ENCODE data around the gene MYO3B. TPM values are rescaled to one million over a fixed set of nuclear protein-coding genes. Genes with fewer than 3 reads are reported as not detected.

Gene MYO3B
- total and polyA plus RNA-seq, 2 donors (not counting 1 experiment from before 2014, with no cell fraction given), result not detected

DNA sequence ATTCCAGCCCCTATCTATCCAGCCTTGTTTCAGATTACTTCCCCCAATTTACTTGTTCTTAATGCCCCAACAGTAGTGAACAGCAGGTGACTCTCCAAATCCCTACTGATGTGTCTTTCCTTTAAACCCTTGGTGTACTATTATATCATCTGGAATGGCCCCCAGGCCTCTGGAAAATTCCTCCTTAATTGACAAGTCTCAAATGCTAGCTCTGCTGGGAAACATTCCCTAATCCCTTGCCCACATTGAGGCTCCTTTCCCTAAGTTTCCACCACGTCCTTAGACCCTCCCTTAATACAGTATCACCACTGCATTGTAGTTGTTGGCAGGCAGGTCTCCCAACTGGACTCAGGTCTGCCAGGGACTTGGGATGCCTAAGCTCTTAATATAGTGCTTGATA is 41.0 kb downstream of the MYO3B start:
- DNase-seq (no peak), ATAC-seq (ENCODE audit: low read depth) (no peak)
- intact Hi-C loops (cut with micrococcal nuclease), result no loop called here
- no peaks in the 10 kb centered on the region for H3K9me3 Mint-ChIP-seq (ENCODE audit: insufficient read depth)
- no peaks in the 10 kb centered on the region for H3K4me1 Mint-ChIP-seq
- no peak overlapping the region for H3K27ac ChIP-seq (ENCODE audit: low read length in 2 of 2)
- H3K9me3 ChIP-seq (ENCODE audit: control extremely low read depth in 1 of 3, control insufficient read depth in 2 of 3, insufficient read depth in 1 of 3, low read length in 2 of 3), result no peaks in the 10 kb centered on the region
- H3K27me3 Mint-ChIP-seq, result no peaks in the 10 kb centered on the region
- TF ChIP-seq EZH2 (IDR thresholded peaks at IDR 0.05; ENCODE audit: borderline replicate concordance, insufficient read depth, low read depth, low read length, poor library complexity, severe bottlenecking), result no peak
- TF ChIP-seq, protein P1, sequence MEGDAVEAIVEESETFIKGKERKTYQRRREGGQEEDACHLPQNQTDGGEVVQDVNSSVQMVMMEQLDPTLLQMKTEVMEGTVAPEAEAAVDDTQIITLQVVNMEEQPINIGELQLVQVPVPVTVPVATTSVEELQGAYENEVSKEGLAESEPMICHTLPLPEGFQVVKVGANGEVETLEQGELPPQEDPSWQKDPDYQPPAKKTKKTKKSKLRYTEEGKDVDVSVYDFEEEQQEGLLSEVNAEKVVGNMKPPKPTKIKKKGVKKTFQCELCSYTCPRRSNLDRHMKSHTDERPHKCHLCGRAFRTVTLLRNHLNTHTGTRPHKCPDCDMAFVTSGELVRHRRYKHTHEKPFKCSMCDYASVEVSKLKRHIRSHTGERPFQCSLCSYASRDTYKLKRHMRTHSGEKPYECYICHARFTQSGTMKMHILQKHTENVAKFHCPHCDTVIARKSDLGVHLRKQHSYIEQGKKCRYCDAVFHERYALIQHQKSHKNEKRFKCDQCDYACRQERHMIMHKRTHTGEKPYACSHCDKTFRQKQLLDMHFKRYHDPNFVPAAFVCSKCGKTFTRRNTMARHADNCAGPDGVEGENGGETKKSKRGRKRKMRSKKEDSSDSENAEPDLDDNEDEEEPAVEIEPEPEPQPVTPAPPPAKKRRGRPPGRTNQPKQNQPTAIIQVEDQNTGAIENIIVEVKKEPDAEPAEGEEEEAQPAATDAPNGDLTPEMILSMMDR (IDR thresholded peaks at IDR 0.05), result no peak
- ChIA-PET CTCF (interaction anchor here (1.5 kb wide), 1 partner anchor 22 kb away, joined by 3 read pairs; no protein-coding TSS in a partner anchor), POLR2A (no interaction called here)
- H2AFZ ChIP-seq (ENCODE audit: insufficient read depth, low read depth, low read length, poor library complexity, severe bottlenecking), result no peak overlapping the region
- H3K4me1 ChIP-seq (ENCODE audit: control insufficient read depth in 2 of 2, insufficient read depth in 2 of 2, low read length in 2 of 2), result no peaks in the 10 kb centered on the region
- WGBS (ENCODE audit: insufficient coverage), result no CpG with 5 or more reads among the region's 1 CpG
- no peak overlapping the region for H3K4me3 ChIP-seq (ENCODE audit: control extremely low read depth in 1 of 5, extremely low read depth in 1 of 5, insufficient read depth in 1 of 5, low read depth in 2 of 5, low read length in 4 of 5)
- no peaks in the 10 kb centered on the region for H3K27me3 ChIP-seq (replicated peaks in 1 of 4; ENCODE audit: control extremely low read depth in 1 of 4, control insufficient read depth in 3 of 4, insufficient read depth in 4 of 4, low read length in 3 of 4)
- H3K27ac Mint-ChIP-seq, result no peak overlapping the region
- no peak overlapping the region for H3K4me3 Mint-ChIP-seq
- H4K20me1 ChIP-seq (ENCODE audit: control insufficient read depth, insufficient read depth, low read length, poor library complexity, severe bottlenecking), result no peaks in the 10 kb centered on the region
- no peaks in the 10 kb centered on the region for H3K79me2 ChIP-seq (ENCODE audit: control insufficient read depth, insufficient read depth, low read length)
- H3K36me3 ChIP-seq (replicated peaks in 1 of 2; ENCODE audit: control extremely low read depth in 1 of 2, control insufficient read depth in 1 of 2, extremely low read depth in 1 of 2, insufficient read depth in 2 of 2, low read length in 1 of 2), result no peaks in the 10 kb centered on the region
- H3K9ac ChIP-seq (ENCODE audit: low read length), result no peak overlapping the region
- no peak overlapping the region for H3K4me2 ChIP-seq (replicated peaks; ENCODE audit: low read depth, low read length, poor library complexity, severe bottlenecking)

DNA sequence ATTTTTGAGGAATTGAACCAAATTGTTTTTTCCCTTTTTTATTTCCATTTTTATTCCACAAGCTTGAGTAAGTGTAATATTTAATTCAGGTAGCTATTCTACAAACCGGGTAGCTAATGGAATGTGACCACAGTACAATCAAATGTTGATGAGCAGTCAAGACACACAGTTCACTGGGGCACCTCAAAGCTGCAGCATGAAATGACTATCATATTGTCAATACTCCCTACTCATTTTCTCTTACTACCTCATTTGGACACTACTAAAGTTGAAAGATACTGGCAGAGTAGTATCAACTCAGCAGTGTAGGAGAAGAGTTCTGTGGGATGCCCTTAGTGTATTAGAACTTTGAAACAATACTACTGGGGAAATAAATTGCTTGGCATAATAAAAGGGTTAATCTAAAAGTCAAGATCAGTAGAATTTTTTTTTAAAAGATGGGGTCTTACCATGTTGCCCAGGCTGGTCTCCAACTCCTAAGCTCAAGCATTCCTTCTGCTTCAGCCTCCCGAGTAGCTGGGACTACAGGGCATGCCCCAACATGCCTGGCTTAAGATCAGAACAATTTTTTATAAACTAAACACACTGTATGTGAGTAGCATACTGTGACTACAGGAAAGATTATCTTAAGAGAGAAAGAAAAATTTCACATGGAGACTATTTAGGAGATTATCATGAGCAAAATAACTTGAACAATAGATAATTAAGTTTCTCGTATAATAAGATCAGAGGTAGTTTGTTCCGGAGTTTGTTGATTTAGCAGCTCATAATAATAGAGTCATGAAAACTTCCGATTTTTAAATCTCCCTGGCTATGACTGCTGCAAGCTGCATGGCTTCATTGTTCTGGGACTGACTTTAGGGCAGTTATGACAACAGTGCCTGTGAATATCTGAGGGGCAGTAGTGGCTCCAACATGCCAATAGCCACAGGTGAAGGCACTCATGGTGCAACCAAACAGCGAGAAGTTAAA is 43.7 kb downstream of the MYO3B start:
- CTCF ChIA-PET, result no interaction called here
- POLR2A ChIA-PET, result no interaction called here
- no peak overlapping the region for H3K9ac ChIP-seq (ENCODE audit: low read length)

More for the DNA sequence above, 43.7 kb downstream of the MYO3B start:
- Histone ChIP-seq H3K9me3 (ENCODE audit: control extremely low read depth in 1 of 3, control insufficient read depth in 2 of 3, insufficient read depth in 1 of 3, low read length in 2 of 3) (no peaks in the 10 kb centered on the region), H3K27me3 (replicated peaks in 1 of 4; ENCODE audit: control extremely low read depth in 1 of 4, control insufficient read depth in 3 of 4, insufficient read depth in 4 of 4, low read length in 3 of 4) (peaks cover 0 to 2% (median 0%) of the 10 kb centered on the region in 4 experiments), H3K27ac (ENCODE audit: low read length in 2 of 2) (no peak overlapping the region), H3K36me3 (replicated peaks in 1 of 2; ENCODE audit: control extremely low read depth in 1 of 2, control insufficient read depth in 1 of 2, extremely low read depth in 1 of 2, insufficient read depth in 2 of 2, low read length in 1 of 2) (no peaks in the 10 kb centered on the region), H3K4me3 (ENCODE audit: control extremely low read depth in 1 of 5, extremely low read depth in 1 of 5, insufficient read depth in 1 of 5, low read depth in 2 of 5, low read length in 4 of 5) (no peak overlapping the region), H2AFZ (ENCODE audit: insufficient read depth, low read depth, low read length, poor library complexity, severe bottlenecking) (no peak overlapping the region), H3K4me2 (replicated peaks; ENCODE audit: low read depth, low read length, poor library complexity, severe bottlenecking) (no peak overlapping the region), H4K20me1 (ENCODE audit: control insufficient read depth, insufficient read depth, low read length, poor library complexity, severe bottlenecking) (no peaks in the 10 kb centered on the region), H3K79me2 (ENCODE audit: control insufficient read depth, insufficient read depth, low read length) (no peaks in the 10 kb centered on the region), H3K4me1 (ENCODE audit: control insufficient read depth in 2 of 2, insufficient read depth in 2 of 2, low read length in 2 of 2) (no peaks in the 10 kb centered on the region)
- Mint-ChIP-seq H3K4me3 (no peak overlapping the region), H3K27me3 (no peaks in the 10 kb centered on the region), H3K4me1 (no peaks in the 10 kb centered on the region), H3K9me3 (ENCODE audit: insufficient read depth) (no peaks in the 10 kb centered on the region), H3K27ac (no peak overlapping the region)
- TF ChIP-seq EZH2 (IDR thresholded peaks at IDR 0.05; ENCODE audit: borderline replicate concordance, insufficient read depth, low read depth, low read length, poor library complexity, severe bottlenecking), result no peak
- TF ChIP-seq, protein P1 (IDR thresholded peaks at IDR 0.05), result no peak
- ATAC-seq (ENCODE audit: low read depth), result no peak
- intact Hi-C loops (cut with micrococcal nuclease), result no loop called here
- 67% methylated on average over 3 of the region's 6 CpGs for WGBS (ENCODE audit: insufficient coverage)
- no peak for DNase-seq

Data from B cell (primary cell).